NB4 (cell line): ENCODE measurements around the gene HDAC9.
A peak's percentile ranks its signal among the peaks of the same experiment; 100 is the strongest.

Experiments
- DNase-seq: peaks from one replicate; pipeline ENCODE4 v3.0.0; 2010; ENCODE audit warnings: low read depth
- H3K4me3 ChIP-seq: one replicate; pipeline ENCODE4 v1.5.1; 2011; ENCODE audit warnings: mild to moderate bottlenecking, low read depth, low read length, moderate library complexity
- CTCF ChIP-seq: IDR thresholded peaks from one replicate; pipeline ENCODE4 v1.5.1; 2012; ENCODE audit warnings: low read depth, low read length
- MAX ChIP-seq: IDR thresholded peaks from 2 replicates; pipeline ENCODE4 v1.6.1; 2011; ENCODE audit warnings: low read depth, low read length
- MYC ChIP-seq: IDR thresholded peaks from 2 replicates; pipeline ENCODE4 v1.6.1; 2011; ENCODE audit warnings: low read depth, low read length
- POLR2A ChIP-seq: IDR thresholded peaks from 2 replicates; pipeline ENCODE4 v1.6.1; 2011; ENCODE audit warnings: mild to moderate bottlenecking; ENCODE audit not compliant: insufficient read length; ENCODE audit errors: extremely low read depth

The HDAC9 gene

GRCh38 chr7:18494821-18495408 lies 634 bp upstream of the HDAC9 start:
- TF ChIP-seq MYC (no peak), CTCF (no peak), MAX (no peak), POLR2A (no peak)
- DNase-seq = peak; percentile 78
- H3K4me3 ChIP-seq = peak overlapping the region; percentile 42

GRCh38 chr7:18496341-18496700 lies 772 bp downstream of the HDAC9 start:
- H3K4me3 ChIP-seq = no peak overlapping the region
- DNase-seq = no peak
- TF ChIP-seq CTCF (no peak), POLR2A (no peak), MYC (no peak), MAX (no peak)

GRCh38 chr7:18497082-18497481 lies 1.5 kb downstream of the HDAC9 start:
- no peak for DNase-seq
- no peak overlapping the region for H3K4me3 ChIP-seq
- TF ChIP-seq POLR2A (no peak), MYC (no peak), MAX (no peak), CTCF (no peak)

- DNase-seq = no peak
- no peak overlapping the region for H3K4me3 ChIP-seq
- TF ChIP-seq MYC = no peak
These were observed 2.3 kb downstream of the HDAC9 start for GRCh38 chr7:18497800-18498199.

GRCh38 chr7:18498341-18498740 lies 2.8 kb downstream of the HDAC9 start:
- no peak for DNase-seq
- no peak overlapping the region for H3K4me3 ChIP-seq
- no peak for TF ChIP-seq MYC

- H3K4me3 ChIP-seq = no peak overlapping the region
- TF ChIP-seq POLR2A = no peak
- TF ChIP-seq MYC = no peak
- TF ChIP-seq CTCF = no peak
- no peak for TF ChIP-seq MAX
- no peak for DNase-seq
These were observed 4.0 kb downstream of the HDAC9 start for GRCh38 chr7:18499407-18500177.
